Measurements from ENCODE around the gene GRK6.

GRCh38 chr5:177412603-177413233 is 13.8 kb upstream of the GRK6 start:
- TF ChIP-seq PBX3 (IDR thresholded peaks at IDR 0.05), result no peak
- no peak for TF ChIP-seq ZBTB33 (IDR thresholded peaks at IDR 0.05; ENCODE audit: borderline replicate concordance, low read depth)
- no peak for TF ChIP-seq CTCF (IDR thresholded peaks at IDR 0.05)
- TF ChIP-seq CHD2 (IDR thresholded peaks at IDR 0.05; ENCODE audit: low read length, partially characterized antibody), result no peak
- no peak for TF ChIP-seq REST (IDR thresholded peaks at IDR 0.05; ENCODE audit: low read depth, low read length)
- TF ChIP-seq POLR2AphosphoS5 (IDR thresholded peaks at IDR 0.05; ENCODE audit: low read depth, low read length), result no peak
- no peak for TF ChIP-seq RAD21 (IDR thresholded peaks at IDR 0.05; ENCODE audit: low read length)
- no peak for TF ChIP-seq USF1 (IDR thresholded peaks at IDR 0.05; ENCODE audit: borderline replicate concordance, low read depth)
- TF ChIP-seq MEF2A (IDR thresholded peaks at IDR 0.05; ENCODE audit: borderline replicate concordance, low read depth), result no peak
- no peak for TF ChIP-seq MAX (IDR thresholded peaks at IDR 0.05; ENCODE audit: low read depth)
- no peak for TF ChIP-seq EP300 (IDR thresholded peaks at IDR 0.05; ENCODE audit: borderline replicate concordance in 1 of 2, low read depth in 1 of 2, low read length in 1 of 2)
